Activated CD4-positive, alpha-beta T cell treated with anti-CD3 and anti-CD28 coated beads for 36 hours (primary cell): ENCODE data around the gene MRPL34. TPM values are rescaled to one million over a fixed set of nuclear protein-coding genes. Genes with fewer than 3 reads are reported as not detected.

Experiments
- ATAC-seq: fragments of 200-7000 bp; cut with Tn5 transposase; one replicate; pipeline ENCODE4 v1.10.0; 2021; ENCODE audit warnings: mild to moderate bottlenecking, moderate library complexity
- CTCF ChIA-PET: fragments of 350-600 bp; sonication (Branson Sonifier 250); formaldehyde crosslinking; loops from one replicate; lab custom pipeline; 2021; ENCODE audit warnings: antibody characterized with exemption; lab: Charles Lee
- POLR2A ChIA-PET: fragments of 350-600 bp; sonication (Branson Sonifier 250); formaldehyde crosslinking; loops from one replicate; lab custom pipeline; 2021; ENCODE audit warnings: antibody characterized with exemption, inconsistent platforms; lab: Charles Lee
- DNase-seq: peaks from one replicate; pipeline ENCODE4 v3.0.0-alpha.2; 2020
- H3K27ac Mint-ChIP-seq: one replicate; pipeline ENCODE4 v1.8.0; 2021; ENCODE audit warnings: mixed read lengths
- H3K27me3 Mint-ChIP-seq: one replicate; pipeline ENCODE4 v1.8.0; 2021; ENCODE audit warnings: mixed read lengths
- H3K36me3 Mint-ChIP-seq: one replicate; pipeline ENCODE4 v1.8.0; 2021; ENCODE audit warnings: low read depth, mixed read lengths
- H3K4me1 Mint-ChIP-seq: one replicate; pipeline ENCODE4 v1.8.0; 2021; ENCODE audit warnings: mixed read lengths
- H3K4me3 Mint-ChIP-seq: one replicate; pipeline ENCODE4 v1.8.0; 2021; ENCODE audit warnings: mild to moderate bottlenecking, moderate library complexity, mixed read lengths
- H3K9me3 Mint-ChIP-seq: one replicate; pipeline ENCODE4 v1.8.0; 2021; ENCODE audit warnings: low read depth, mixed read lengths
- intact Hi-C, 2 experiments: fragments of 100-400 bp; cut with DNase I in 1 of 2; cut with micrococcal nuclease in 1 of 2; formaldehyde crosslinking; loops; one replicate each; pipeline versions ENCODE4 v1.14.2 to v1.15.1; 2022 to 2024; cut with DNase I, micrococcal nuclease
- total RNA-seq, 2 experiments: library from RNA; stranded (reverse); gene quantifications; one replicate each; pipeline ENCODE4 v1.2.3, GENCODE V29; 2021

The MRPL34 gene
- total RNA-seq, 2 experiments from 2014 or later, result 72.0 to 88.6 TPM

DNA sequence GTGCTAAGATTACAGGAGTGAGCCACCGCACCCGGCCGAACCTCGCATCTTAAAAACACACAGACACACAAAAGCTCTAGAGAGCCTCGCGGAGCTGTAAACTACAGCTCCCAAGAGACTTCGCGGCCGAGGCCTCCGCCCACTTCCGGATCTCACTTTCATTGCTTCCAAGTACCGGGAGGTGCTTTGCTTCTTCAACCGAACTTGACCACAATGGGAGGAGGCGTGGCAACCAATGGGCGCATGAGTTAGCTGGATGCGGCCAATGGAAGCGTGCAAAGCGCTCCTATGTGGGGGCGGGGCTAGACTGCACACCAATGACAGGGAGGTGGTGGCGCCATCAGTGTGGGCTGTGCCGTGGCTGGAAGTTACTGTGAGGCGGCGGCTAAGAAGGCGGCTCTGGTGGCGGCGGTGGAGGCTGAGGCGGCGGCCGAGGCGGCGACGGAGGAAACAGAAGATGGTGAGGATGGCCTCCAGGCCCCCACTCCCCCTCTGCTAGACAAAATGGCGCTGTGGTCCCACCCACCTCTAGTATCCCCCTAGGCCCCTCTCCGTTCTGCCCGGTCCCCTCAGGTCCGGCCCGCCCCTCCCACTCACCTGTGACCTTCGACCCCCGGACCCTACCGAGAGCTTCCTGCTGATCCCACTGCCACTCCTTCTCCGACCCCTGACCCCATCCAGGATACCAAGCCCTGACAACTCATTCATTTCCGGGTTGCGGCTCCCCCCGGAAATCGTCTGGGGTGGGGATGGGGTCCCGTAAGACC, 3.7 kb downstream of the MRPL34 start, which contains the start of gene DDA1:
TSS of gene DDA1 (plus strand) at position 366 of the 767 bp plus-strand sequence. CDS start at position 458, 92 bp downstream.
- peaks cover 42% of the 10 kb centered on the region for H3K4me1 Mint-ChIP-seq
- DNase-seq (peak; percentile 100), ATAC-seq (peak; percentile 82)
- H3K4me3 Mint-ChIP-seq, result peak within 1 kb of the TSS; percentile 95
- H3K27me3 Mint-ChIP-seq, result no peaks in the 10 kb centered on the region
- ChIA-PET CTCF (interaction anchor here (0.6 to 3.6 kb wide), 9 partner anchors 12 to 992 kb away, joined by 3 to 13 read pairs (median 5); partner anchors contain the start of genes BABAM1 and MVB12A), POLR2A (interaction anchor here (0.5 to 1.8 kb wide), 12 partner anchors 8 to 1233 kb away, joined by 3 to 11 read pairs (median 4); partner anchors contain the start of genes ANO8, BABAM1, BST2 and MVB12A)
- intact Hi-C loops, result loop anchor here (1.0 to 5.0 kb wide), 13 partner anchors 17 to 767 kb away; partner anchors contain the start of genes GTPBP3 (in 2 of the 2), BABAM1 (in 1 of the 2), CHERP (in 1 of the 2) and HAUS8 (in 1 of the 2)
- peak within 1 kb of the TSS; percentile 90 for H3K27ac Mint-ChIP-seq
- peaks cover 9% of the 10 kb centered on the region for H3K36me3 Mint-ChIP-seq
- H3K9me3 Mint-ChIP-seq, result no peaks in the 10 kb centered on the region

DNA sequence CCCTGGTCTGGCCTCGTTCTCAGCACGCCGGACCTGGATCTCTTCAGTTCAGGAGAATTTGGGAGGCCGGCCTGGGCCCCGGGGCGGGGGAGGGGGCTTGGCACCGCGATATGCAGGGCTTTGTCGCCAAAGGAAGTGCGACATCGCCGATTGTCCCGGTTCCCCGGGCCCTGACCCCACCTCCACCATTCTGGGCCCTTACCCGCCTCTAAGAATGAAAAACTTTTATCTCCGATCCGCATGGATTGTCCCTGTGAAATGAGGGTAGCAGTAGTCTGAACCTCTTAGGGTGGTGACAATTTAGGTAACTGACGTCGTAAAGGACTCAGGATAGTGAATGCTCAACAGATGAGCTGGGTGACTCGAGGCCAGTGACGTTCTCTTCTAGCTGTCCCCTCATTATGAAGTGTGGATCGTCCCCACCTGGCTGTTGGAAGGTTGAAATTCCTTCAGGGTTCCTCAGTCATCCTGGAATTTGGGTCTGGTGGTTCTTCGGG, 4.3 kb downstream of the MRPL34 start:
- H3K36me3 Mint-ChIP-seq, result peaks cover 12% of the 10 kb centered on the region
- H3K27ac Mint-ChIP-seq, result peak overlapping the region; percentile 90
- H3K9me3 Mint-ChIP-seq, result no peaks in the 10 kb centered on the region
- peak overlapping the region; percentile 95 for H3K4me3 Mint-ChIP-seq
- ChIA-PET CTCF (interaction anchor here (0.8 to 3.6 kb wide), 5 partner anchors 11 to 79 kb away, joined by 3 to 13 read pairs (median 3); partner anchors contain the start of gene ANO8), POLR2A (interaction anchor here (1.0 to 1.8 kb wide), 2 partner anchors 25 to 95 kb away, joined by 5 to 11 read pairs; partner anchors contain the start of genes ANO8 and BST2)
- H3K27me3 Mint-ChIP-seq, result no peaks in the 10 kb centered on the region
- DNase-seq, result peak; percentile 51
- intact Hi-C loops, result loop anchor here (1.0 to 5.0 kb wide), 13 partner anchors 18 to 768 kb away; partner anchors contain the start of genes GTPBP3 (in 2 of the 2), BABAM1 (in 1 of the 2), CHERP (in 1 of the 2) and HAUS8 (in 1 of the 2)
- H3K4me1 Mint-ChIP-seq, result peaks cover 39% of the 10 kb centered on the region
- no peak for ATAC-seq

DNA sequence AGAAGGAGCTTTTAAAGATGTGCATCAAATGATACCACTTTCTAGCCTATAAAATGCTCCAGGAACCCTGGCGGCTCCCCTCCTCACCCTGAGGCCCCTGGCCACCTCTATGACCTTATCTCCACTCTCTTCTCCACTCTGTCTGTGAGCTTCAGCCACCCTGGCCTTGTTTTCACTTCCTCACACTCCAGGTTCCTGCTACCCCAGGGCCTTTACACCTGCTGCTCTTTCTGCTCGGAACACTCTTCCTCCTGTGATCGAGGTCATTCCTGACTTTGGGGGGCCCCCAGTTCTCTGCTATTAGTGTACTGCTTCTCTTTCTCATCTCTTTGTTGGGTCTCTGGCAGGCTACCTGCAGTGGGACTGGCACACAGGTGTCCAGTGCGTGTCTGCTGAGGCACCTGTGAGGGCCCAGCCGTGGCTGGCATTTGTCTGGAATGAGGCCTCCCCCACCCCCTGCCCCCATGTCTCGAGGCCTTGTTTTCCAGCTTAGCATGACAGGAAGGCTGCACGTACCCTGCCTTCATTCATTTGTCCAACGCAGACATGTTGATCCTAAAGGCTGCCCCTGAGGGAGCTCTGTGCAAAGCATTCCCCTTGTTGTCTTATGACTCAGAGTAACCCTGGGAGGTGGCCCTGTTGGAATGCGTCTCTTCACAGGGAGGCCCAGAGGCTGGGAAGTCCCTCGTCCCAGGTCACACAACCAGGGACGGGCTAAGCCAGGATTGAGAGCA, 6.0 kb downstream of the MRPL34 start:
- peaks cover 32% of the 10 kb centered on the region for H3K4me1 Mint-ChIP-seq
- ChIA-PET POLR2A (no interaction called here), CTCF (interaction anchor here (0.7 to 0.8 kb wide), 3 partner anchors 18 to 300 kb away, joined by 3 to 4 read pairs (median 3); no protein-coding TSS in a partner anchor)
- H3K27me3 Mint-ChIP-seq, result no peaks in the 10 kb centered on the region
- peak overlapping the region; percentile 32 for H3K4me3 Mint-ChIP-seq
- peaks cover 22% of the 10 kb centered on the region for H3K36me3 Mint-ChIP-seq
- intact Hi-C loops, result no loop called here
- no peak overlapping the region for H3K27ac Mint-ChIP-seq
- H3K9me3 Mint-ChIP-seq, result no peaks in the 10 kb centered on the region
- DNase-seq, result no peak
- ATAC-seq, result no peak

- no peaks in the 10 kb centered on the region for H3K27me3 Mint-ChIP-seq
- H3K27ac Mint-ChIP-seq, result no peak overlapping the region
- ATAC-seq (no peak), DNase-seq (no peak)
- intact Hi-C loops, result no loop called here
- H3K9me3 Mint-ChIP-seq, result no peaks in the 10 kb centered on the region
- H3K36me3 Mint-ChIP-seq, result peaks cover 22% of the 10 kb centered on the region
- ChIA-PET CTCF (interaction anchor here (1.0 kb wide), 1 partner anchor 52 kb away, joined by 3 read pairs; no protein-coding TSS in a partner anchor), POLR2A (no interaction called here)
- no peak overlapping the region for H3K4me3 Mint-ChIP-seq
- H3K4me1 Mint-ChIP-seq, result peaks cover 28% of the 10 kb centered on the region
These were observed 6.8 kb downstream of the MRPL34 start for GRCh38 chr19:17312189-17313113.

- Mint-ChIP-seq H3K4me1 (peaks cover 20% of the 10 kb centered on the region), H3K4me3 (no peak overlapping the region), H3K36me3 (peaks cover 22% of the 10 kb centered on the region), H3K27ac (no peak overlapping the region), H3K27me3 (no peaks in the 10 kb centered on the region), H3K9me3 (no peaks in the 10 kb centered on the region)
- ChIA-PET CTCF (no interaction called here), POLR2A (no interaction called here)
- DNase-seq (no peak), ATAC-seq (no peak)
- intact Hi-C loops, result no loop called here
These were observed 8.4 kb downstream of the MRPL34 start for GRCh38 chr19:17314007-17314593.

DNA sequence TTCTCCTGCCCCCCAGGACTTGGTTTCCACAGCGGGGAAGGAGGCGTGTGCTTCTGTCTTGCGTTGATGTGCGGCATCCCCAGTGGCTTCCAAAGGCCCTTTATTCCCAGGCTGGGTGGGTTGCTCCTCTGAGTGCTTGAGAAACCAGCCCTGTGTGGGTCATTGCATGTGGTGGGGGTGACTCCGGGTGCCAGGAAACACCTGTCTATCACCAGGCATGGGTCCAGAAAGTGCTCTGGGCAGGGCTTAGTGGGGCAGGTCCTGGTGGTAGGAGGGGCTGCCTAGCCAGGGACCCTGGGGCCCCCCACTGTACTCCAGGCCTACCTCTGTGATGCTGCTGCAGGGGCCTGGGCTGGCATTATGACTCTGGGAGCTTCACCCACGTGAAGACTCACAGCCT, 13.3 kb downstream of the MRPL34 start:
- Mint-ChIP-seq H3K9me3 (no peaks in the 10 kb centered on the region), H3K27ac (no peak overlapping the region), H3K4me3 (no peak overlapping the region), H3K4me1 (peaks cover 3% of the 10 kb centered on the region), H3K27me3 (no peaks in the 10 kb centered on the region), H3K36me3 (peaks cover 32% of the 10 kb centered on the region)
- ATAC-seq, result no peak
- DNase-seq, result no peak
- CTCF ChIA-PET, result no interaction called here
- POLR2A ChIA-PET, result interaction anchor here (0.7 to 1.0 kb wide), 2 partner anchors 10 to 23 kb away, joined by 4 read pairs; partner anchors contain the start of gene DDA1
- intact Hi-C loops, result no loop called here

GRCh38 chr19:17319473-17320238, 14.0 kb downstream of the MRPL34 start:
- no peak for DNase-seq
- ChIA-PET CTCF (no interaction called here), POLR2A (interaction anchor here (1.1 kb wide), 1 partner anchor 53 kb away, joined by 3 read pairs; no protein-coding TSS in a partner anchor)
- Mint-ChIP-seq H3K27ac (no peak overlapping the region), H3K4me1 (peaks cover 3% of the 10 kb centered on the region), H3K4me3 (no peak overlapping the region), H3K9me3 (no peaks in the 10 kb centered on the region), H3K27me3 (no peaks in the 10 kb centered on the region), H3K36me3 (peaks cover 27% of the 10 kb centered on the region)
- no peak for ATAC-seq
- intact Hi-C loops, result no loop called here

DNA sequence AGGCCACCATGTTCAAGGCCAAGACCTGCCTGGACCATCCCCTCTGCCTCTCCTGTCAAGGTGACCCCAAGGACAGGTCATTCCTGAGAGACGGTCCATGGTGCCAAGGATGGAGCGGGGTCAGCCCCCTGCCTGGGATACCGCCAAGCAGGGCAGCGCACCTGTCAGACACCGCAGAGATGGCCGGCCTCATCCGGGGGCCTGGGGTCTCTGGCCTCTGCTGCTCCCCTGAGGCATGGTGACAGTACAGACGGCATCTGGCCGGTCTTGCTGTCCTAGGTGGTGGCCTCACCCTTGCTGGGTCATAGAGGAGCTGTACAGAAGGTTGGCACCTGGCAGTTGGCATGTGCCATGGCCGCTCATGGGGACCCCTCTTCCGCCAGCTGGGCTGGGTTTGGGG, 14.8 kb downstream of the MRPL34 start:
- intact Hi-C loops, result no loop called here
- Mint-ChIP-seq H3K27me3 (no peaks in the 10 kb centered on the region), H3K4me3 (no peak overlapping the region), H3K4me1 (peaks cover 3% of the 10 kb centered on the region), H3K27ac (no peak overlapping the region), H3K36me3 (peaks cover 26% of the 10 kb centered on the region), H3K9me3 (no peaks in the 10 kb centered on the region)
- ATAC-seq (no peak), DNase-seq (no peak)
- ChIA-PET POLR2A (interaction anchor here (1.1 kb wide), 1 partner anchor 52 kb away, joined by 3 read pairs; no protein-coding TSS in a partner anchor), CTCF (interaction anchor here (1.0 kb wide), 1 partner anchor 11 kb away, joined by 3 read pairs; the partner anchor contains the start of gene DDA1)

DNA sequence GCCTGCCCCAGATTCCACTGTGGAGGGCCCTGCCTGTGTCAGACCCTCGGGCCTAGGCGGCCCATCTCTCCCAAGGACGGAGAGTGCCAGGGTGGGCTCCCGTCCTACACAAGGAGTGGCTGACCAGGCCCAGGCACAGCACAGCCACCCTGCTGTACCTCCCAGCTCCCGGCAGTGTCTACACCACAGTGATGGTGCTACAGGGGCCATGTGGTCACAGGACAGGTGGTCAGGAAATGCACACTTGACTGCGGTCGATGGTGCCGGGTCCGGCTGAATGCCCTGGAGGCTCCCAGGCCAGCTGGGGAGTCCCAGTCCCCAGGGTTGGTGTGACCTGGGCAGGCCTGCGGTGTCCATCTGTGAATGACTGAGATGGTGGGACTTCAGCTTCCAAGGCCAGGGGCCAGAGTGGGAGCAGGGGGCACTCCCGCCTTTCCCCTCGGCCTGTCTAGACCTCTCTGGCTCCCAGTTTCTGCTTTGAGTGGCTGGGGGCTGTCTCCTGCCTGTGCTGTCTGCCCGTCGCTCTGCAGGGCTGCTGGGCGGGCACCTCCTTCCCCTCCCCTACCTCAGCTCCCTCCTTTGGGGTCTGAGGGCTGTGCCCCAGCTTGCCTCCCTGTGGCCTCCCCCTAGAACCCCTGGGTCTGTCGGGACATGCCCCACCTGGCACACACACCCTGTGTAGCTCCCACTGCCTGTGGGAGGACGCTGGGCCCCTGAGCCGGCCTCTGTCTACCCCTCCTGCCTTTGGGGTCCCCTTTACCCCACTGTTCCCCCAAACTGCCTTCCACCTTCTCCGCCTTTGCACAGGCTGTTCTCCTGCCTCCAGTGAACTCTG, 16.2 kb downstream of the MRPL34 start:
- H3K4me3 Mint-ChIP-seq, result no peak overlapping the region
- ChIA-PET CTCF (no interaction called here), POLR2A (interaction anchor here (0.7 to 0.9 kb wide), 2 partner anchors 13 to 248 kb away, joined by 3 read pairs; partner anchors contain the start of gene DDA1)
- no peak overlapping the region for H3K27ac Mint-ChIP-seq
- no peak for DNase-seq
- ATAC-seq, result no peak
- no peaks in the 10 kb centered on the region for H3K27me3 Mint-ChIP-seq
- peaks cover 3% of the 10 kb centered on the region for H3K4me1 Mint-ChIP-seq
- intact Hi-C loops, result no loop called here
- H3K9me3 Mint-ChIP-seq, result no peaks in the 10 kb centered on the region
- peaks cover 16% of the 10 kb centered on the region for H3K36me3 Mint-ChIP-seq
